ENCODE measurements around the gene FMN1. TPM values are rescaled to one million over a fixed set of nuclear protein-coding genes. Genes with fewer than 3 reads are reported as not detected.

Gene FMN1
- total and polyA plus RNA-seq, 10 donors = 0.43 to 42.1 (median 8.6) TPM

- H3K36me3 ChIP-seq = no peaks in the 10 kb centered on the region
- H3K4me1 ChIP-seq = no peaks in the 10 kb centered on the region
- H3K27me3 ChIP-seq (replicated peaks in 1 of 7) = peaks cover 0 to 8% (median 0%) of the 10 kb centered on the region in 7 donors
- no peaks in the 10 kb centered on the region for H3K9me3 ChIP-seq
- intact Hi-C loops (cut with DNase I; ENCODE audit: low total_unique reads) = no loop called here
- DNase-seq = no peak
- H3K4me3 ChIP-seq = no peak overlapping the region
- H3K27ac ChIP-seq = no peak overlapping the region
- no peak for TF ChIP-seq POLR2A (IDR thresholded peaks at IDR 0.05)
- TF ChIP-seq CTCF (IDR thresholded peaks at IDR 0.05 in 8 of 11, conservative IDR thresholded peaks at IDR 0.05 in 3 of 11) = no peak
- TF ChIP-seq POLR2AphosphoS5 (IDR thresholded peaks at IDR 0.05) = no peak
These were observed 227.0 kb downstream of the FMN1 start for GRCh38 chr15:32967521-32967920.

- WGBS, 5 donors = 76 to 96% (median 87%) methylated on average over 2 of the region's 2 CpGs
These were observed 228.0 kb downstream of the FMN1 start for GRCh38 chr15:32966512-32966911.

GRCh38 chr15:32965897-32966296, 228.6 kb downstream of the FMN1 start:
- no peak overlapping the region for H3K27ac ChIP-seq
- H3K4me1 ChIP-seq = no peaks in the 10 kb centered on the region
- intact Hi-C loops (cut with DNase I; ENCODE audit: low total_unique reads) = no loop called here
- H3K27me3 ChIP-seq (replicated peaks in 1 of 7) = no peaks in the 10 kb centered on the region
- H3K36me3 ChIP-seq = no peaks in the 10 kb centered on the region
- H3K4me3 ChIP-seq = no peak overlapping the region
- TF ChIP-seq CTCF (IDR thresholded peaks at IDR 0.05 in 8 of 11, conservative IDR thresholded peaks at IDR 0.05 in 3 of 11) (no peak), POLR2AphosphoS5 (IDR thresholded peaks at IDR 0.05) (no peak), POLR2A (IDR thresholded peaks at IDR 0.05) (no peak)
- H3K9me3 ChIP-seq = no peaks in the 10 kb centered on the region
- DNase-seq = no peak
- WGBS, 5 donors = 71 to 76% (median 74%) methylated on average over 6 of the region's 6 CpGs

More at GRCh38 chr15:32966512-32966911, 228.0 kb downstream of the FMN1 start:
- no peak for TF ChIP-seq POLR2A (IDR thresholded peaks at IDR 0.05)
- no peak for TF ChIP-seq POLR2AphosphoS5 (IDR thresholded peaks at IDR 0.05)
- no peak for TF ChIP-seq CTCF (IDR thresholded peaks at IDR 0.05 in 8 of 11, conservative IDR thresholded peaks at IDR 0.05 in 3 of 11)
- H3K36me3 ChIP-seq = no peaks in the 10 kb centered on the region
- no peak for DNase-seq
- intact Hi-C loops (cut with DNase I; ENCODE audit: low total_unique reads) = no loop called here
- H3K27me3 ChIP-seq (replicated peaks in 1 of 7) = no peaks in the 10 kb centered on the region
- H3K4me3 ChIP-seq = no peak overlapping the region
- no peak overlapping the region for H3K27ac ChIP-seq
- no peaks in the 10 kb centered on the region for H3K4me1 ChIP-seq
- no peaks in the 10 kb centered on the region for H3K9me3 ChIP-seq

- TF ChIP-seq POLR2AphosphoS5 (IDR thresholded peaks at IDR 0.05) (no peak), POLR2A (IDR thresholded peaks at IDR 0.05) (no peak), CTCF (IDR thresholded peaks at IDR 0.05 in 8 of 11, conservative IDR thresholded peaks at IDR 0.05 in 3 of 11) (no peak)
- no peak overlapping the region for H3K27ac ChIP-seq
- H3K36me3 ChIP-seq = no peaks in the 10 kb centered on the region
- no peaks in the 10 kb centered on the region for H3K4me1 ChIP-seq
- no peak overlapping the region for H3K4me3 ChIP-seq
- WGBS, 5 donors = 63 to 94% (median 72%) methylated on average over 1 of the region's 1 CpG
- DNase-seq = no peak
- intact Hi-C loops (cut with DNase I; ENCODE audit: low total_unique reads) = no loop called here
- H3K27me3 ChIP-seq (replicated peaks in 1 of 7) = no peaks in the 10 kb centered on the region
- no peaks in the 10 kb centered on the region for H3K9me3 ChIP-seq
These were observed 235.4 kb downstream of the FMN1 start for GRCh38 chr15:32959077-32959476.
